A549 (cell line): ENCODE results near the gene SDHAF2. TPM values are rescaled to one million over a fixed set of nuclear protein-coding genes. Genes with fewer than 3 reads are reported as not detected.
A peak's percentile ranks its signal among the peaks of the same experiment; 100 is the strongest.

Source experiments
- ATAC-seq, 2 experiments: fragments of 200-7000 bp in 1 of 2; fragments of >200 bp in 1 of 2; cut with Nextera tagmentation in 1 of 2; cut with Tn5 transposase in 1 of 2; 3 replicates each; pipeline versions ENCODE4 v1.8.0 to v1.9.1; 2018 to 2020; ENCODE audit warnings: mild to moderate bottlenecking in 1 of 2, moderate library complexity in 1 of 2
- CTCF ChIA-PET: fragments of 300-600 bp; sonication (Branson Sonifier 250); formaldehyde crosslinking; extraction: SDS; loops from one replicate; lab custom pipeline; 2021; ENCODE audit warnings: antibody characterized with exemption, inconsistent platforms; lab: Yijun Ruan, JAX
- POLR2A ChIA-PET: fragments of 350-600 bp; formaldehyde crosslinking; extraction: SDS; loops from one replicate; lab custom pipeline; 2021; ENCODE audit warnings: antibody characterized with exemption, inconsistent platforms; lab: Yijun Ruan, JAX
- DNase-seq, 2 experiments: peaks; one replicate each; pipeline versions ENCODE4 v3.0.0 to v3.0.0-alpha.2; 2011 to 2016; ENCODE audit warnings: low read depth in 1 of 2, low spot score in 1 of 2
- FAIRE-seq: peaks from 2 replicates; lab custom pipeline; 2011; peaks lifted over from hg19 to GRCh38; lab: Jason Lieb, UNC
- H3K27ac ChIP-seq, 2 experiments: fragments of >200 bp; sonication (Bioruptor Twin); formaldehyde crosslinking; 3 replicates each; pipeline ENCODE4 v1.5.1; 2016 to 2017
- H3K4me1 ChIP-seq: fragments of >200 bp; sonication (Bioruptor Twin); formaldehyde crosslinking; 3 replicates; pipeline ENCODE4 v1.6.1; 2016
- H3K4me2 ChIP-seq: fragments of >200 bp; sonication (Bioruptor Twin); formaldehyde crosslinking; 3 replicates; pipeline ENCODE4 v1.6.1; 2016
- H3K4me3 ChIP-seq: fragments of >200 bp; sonication (Bioruptor Twin); formaldehyde crosslinking; 3 replicates; pipeline ENCODE4 v1.5.1; 2016
- H3K9me3 ChIP-seq: fragments of >200 bp; sonication (Bioruptor Twin); formaldehyde crosslinking; 3 replicates; pipeline ENCODE4 v1.6.1; 2016
- BHLHE40 ChIP-seq: IDR thresholded peaks from 2 replicates; pipeline ENCODE4 v1.6.1; 2012; ENCODE audit warnings: low read depth, low read length, inconsistent platforms
- CBX8 ChIP-seq: fragments of 200-600 bp; sonication (generic); IDR thresholded peaks from 2 replicates; pipeline ENCODE4 v1.6.1; 2016
- CHD2 ChIP-seq: fragments of 150-350 bp; IDR thresholded peaks from 2 replicates; pipeline ENCODE4 v1.6.1; 2014; ENCODE audit warnings: low read length; ENCODE audit not compliant: partially characterized antibody
- CHD4 ChIP-seq: fragments of 200-600 bp; sonication (generic); IDR thresholded peaks from 2 replicates; pipeline ENCODE4 v1.6.1; 2016; ENCODE audit warnings: antibody characterized with exemption, mild to moderate bottlenecking, borderline replicate concordance
- EHMT2 ChIP-seq: fragments of 200-600 bp; sonication (generic); IDR thresholded peaks from 2 replicates; pipeline ENCODE4 v1.6.1; 2016; ENCODE audit warnings: antibody characterized with exemption, low read depth, mild to moderate bottlenecking, moderate library complexity
- EP300 ChIP-seq, 2 experiments: fragments of >200 bp; sonication (Bioruptor Twin); formaldehyde crosslinking; IDR thresholded peaks; 2 replicates in 1 of 2; 3 replicates in 1 of 2; pipeline ENCODE4 v1.6.1; 2016 to 2017
- ESRRA ChIP-seq: fragments of 150-350 bp; IDR thresholded peaks from 2 replicates; pipeline ENCODE4 v1.6.1; 2014; ENCODE audit warnings: mild to moderate bottlenecking, low read length, borderline replicate concordance
- FOXS1 ChIP-seq: fragments of 250-450 bp; sonication (Bioruptor Pico); IDR thresholded peaks from 2 replicates; pipeline ENCODE4 v1.5.0; 2020; ENCODE audit warnings: mild to moderate bottlenecking, moderate library complexity
- HDAC2 ChIP-seq: fragments of 200-600 bp; sonication (generic); IDR thresholded peaks from 2 replicates; pipeline ENCODE4 v1.6.1; 2016
- HOXA7 ChIP-seq: fragments of 250-450 bp; sonication (Bioruptor Pico); IDR thresholded peaks from 2 replicates; pipeline ENCODE4 v1.5.0; 2020; ENCODE audit warnings: mild to moderate bottlenecking, moderate library complexity
- KDM5A ChIP-seq: fragments of 200-600 bp; sonication (generic); IDR thresholded peaks from 2 replicates; pipeline ENCODE4 v1.6.1; 2016; ENCODE audit warnings: antibody characterized with exemption, mild to moderate bottlenecking
- MAFK ChIP-seq: fragments of 450-650 bp; IDR thresholded peaks from 2 replicates; pipeline ENCODE4 v1.6.1; 2014; ENCODE audit not compliant: partially characterized antibody
- NFE2L2 ChIP-seq: fragments of 150-350 bp; conservative IDR thresholded peaks from 2 replicates; pipeline ENCODE4 v1.6.1; 2014; ENCODE audit warnings: low read length
- NPAS2 ChIP-seq: fragments of 250-450 bp; sonication (Bioruptor Pico); IDR thresholded peaks from 2 replicates; pipeline ENCODE4 v1.8.0; 2022; ENCODE audit warnings: mild to moderate bottlenecking, moderate library complexity, borderline replicate concordance
- PHF8 ChIP-seq: fragments of 200-600 bp; sonication (generic); IDR thresholded peaks from 2 replicates; pipeline ENCODE4 v1.6.1; 2016; ENCODE audit warnings: low read depth, mild to moderate bottlenecking, antibody characterized with exemption, moderate library complexity, borderline replicate concordance
- RAD21 ChIP-seq, 2 experiments: fragments of >200 bp in 1 of 2; sonication (Bioruptor Twin) in 1 of 2; formaldehyde crosslinking in 1 of 2; IDR thresholded peaks in 1 of 2; conservative IDR thresholded peaks in 1 of 2; 2 replicates in 1 of 2; 3 replicates in 1 of 2; pipeline ENCODE4 v1.6.1; 2012 to 2018; ENCODE audit warnings: inconsistent platforms in 1 of 2
- RARB ChIP-seq: fragments of 250-450 bp; sonication (Bioruptor Pico); IDR thresholded peaks from 2 replicates; pipeline ENCODE4 v1.8.0; 2021; ENCODE audit warnings: mild to moderate bottlenecking, moderate library complexity
- SREBF2 ChIP-seq: fragments of 450-650 bp; IDR thresholded peaks from 2 replicates; pipeline ENCODE4 v1.6.1; 2014; ENCODE audit warnings: mild to moderate bottlenecking, moderate library complexity
- WGBS: methylation state at CpG from one replicate; pipeline ENCODE4 v1.1.6; 2017; ENCODE audit errors: missing lambda C conversion rate; 5-methylcytosine and 5-hydroxymethylcytosine counted together
- polyA plus RNA-seq, 4 experiments: library from polyadenylated mRNA; depleted of rRNA in 3 of 4; stranded (reverse); fragments of >200 nt; fragmentation: RNase III in 1 of 4; extraction: RNeasy Plus Mini Kit Qiagen cat#74134 plus additional on column Dnase treatment in 1 of 4; gene quantifications; 2 replicates in 3 of 4; 3 replicates in 1 of 4; pipeline ENCODE4 v1.2.3, GENCODE V29; 2011 to 2017
- TF ChIP-seq, protein P1 (sequence below): fragments of 150-350 bp; IDR thresholded peaks from 2 replicates; pipeline ENCODE4 v1.6.1; 2014; ENCODE audit warnings: low read depth, mild to moderate bottlenecking, low read length
- TF ChIP-seq, protein P2 (sequence below): fragments of 250-450 bp; sonication (Bioruptor Pico); IDR thresholded peaks from 2 replicates; pipeline ENCODE4 v1.5.0; 2021; ENCODE audit warnings: mild to moderate bottlenecking, moderate library complexity, borderline replicate concordance
- TF ChIP-seq, protein P3 (sequence below): fragments of >200 bp; sonication (Bioruptor Twin); formaldehyde crosslinking; IDR thresholded peaks from 3 replicates; pipeline ENCODE4 v1.5.1; 2016

The SDHAF2 gene
- polyA plus RNA-seq, 2 of the 4 experiments (the other 2 are of a cell fraction), result 44.4 to 76.4 TPM

DNA sequence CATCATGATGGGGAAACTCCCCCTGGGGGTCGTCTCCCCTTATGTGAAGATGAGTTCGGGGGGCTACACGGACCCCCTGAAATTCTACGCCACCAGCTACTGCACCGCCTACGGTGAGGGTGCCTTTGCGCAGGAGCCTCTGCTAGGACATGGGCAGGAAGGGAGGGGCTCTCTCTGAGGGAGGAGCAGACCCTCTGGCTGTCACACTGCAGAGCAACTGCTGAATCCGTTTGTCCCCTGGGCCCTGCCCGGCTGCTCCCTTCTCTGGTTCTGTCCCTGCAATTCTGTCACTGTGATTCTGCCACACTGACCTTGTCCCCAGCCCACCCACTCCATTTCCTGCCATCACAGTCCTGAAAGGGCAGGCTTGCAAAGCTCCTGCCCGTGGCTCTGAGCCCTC lies 51.9 kb downstream of the SDHAF2 start:
- ChIA-PET POLR2A (no interaction called here), CTCF (interaction anchor here (0.8 to 9.1 kb wide), 18 partner anchors 8 to 252 kb away, joined by 3 to 141 read pairs (median 6); partner anchors contain the start of gene LRRC10B)
- Histone ChIP-seq H3K4me1 (no peaks in the 10 kb centered on the region), H3K4me3 (no peak overlapping the region)
- TF ChIP-seq, protein P1, sequence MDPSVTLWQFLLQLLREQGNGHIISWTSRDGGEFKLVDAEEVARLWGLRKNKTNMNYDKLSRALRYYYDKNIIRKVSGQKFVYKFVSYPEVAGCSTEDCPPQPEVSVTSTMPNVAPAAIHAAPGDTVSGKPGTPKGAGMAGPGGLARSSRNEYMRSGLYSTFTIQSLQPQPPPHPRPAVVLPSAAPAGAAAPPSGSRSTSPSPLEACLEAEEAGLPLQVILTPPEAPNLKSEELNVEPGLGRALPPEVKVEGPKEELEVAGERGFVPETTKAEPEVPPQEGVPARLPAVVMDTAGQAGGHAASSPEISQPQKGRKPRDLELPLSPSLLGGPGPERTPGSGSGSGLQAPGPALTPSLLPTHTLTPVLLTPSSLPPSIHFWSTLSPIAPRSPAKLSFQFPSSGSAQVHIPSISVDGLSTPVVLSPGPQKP, result no peak
- TF ChIP-seq NFE2L2, result no peak
- no peak for TF ChIP-seq KDM5A
- TF ChIP-seq, protein P2, sequence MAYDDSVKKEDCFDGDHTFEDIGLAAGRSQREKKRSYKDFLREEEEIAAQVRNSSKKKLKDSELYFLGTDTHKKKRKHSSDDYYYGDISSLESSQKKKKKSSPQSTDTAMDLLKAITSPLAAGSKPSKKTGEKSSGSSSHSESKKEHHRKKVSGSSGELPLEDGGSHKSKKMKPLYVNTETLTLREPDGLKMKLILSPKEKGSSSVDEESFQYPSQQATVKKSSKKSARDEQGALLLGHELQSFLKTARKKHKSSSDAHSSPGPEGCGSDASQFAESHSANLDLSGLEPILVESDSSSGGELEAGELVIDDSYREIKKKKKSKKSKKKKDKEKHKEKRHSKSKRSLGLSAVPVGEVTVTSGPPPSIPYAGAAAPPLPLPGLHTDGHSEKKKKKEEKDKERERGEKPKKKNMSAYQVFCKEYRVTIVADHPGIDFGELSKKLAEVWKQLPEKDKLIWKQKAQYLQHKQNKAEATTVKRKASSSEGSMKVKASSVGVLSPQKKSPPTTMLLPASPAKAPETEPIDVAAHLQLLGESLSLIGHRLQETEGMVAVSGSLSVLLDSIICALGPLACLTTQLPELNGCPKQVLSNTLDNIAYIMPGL (CRISPR knock-in tag), result no peak
- TF ChIP-seq RAD21 (conservative IDR thresholded peaks at IDR 0.05 in 1 of 2, IDR thresholded peaks at IDR 0.05 in 1 of 2), result no peak
- no peak for TF ChIP-seq CHD2
- no peak for TF ChIP-seq HOXA7 (CRISPR knock-in tag)
- TF ChIP-seq NPAS2 (CRISPR knock-in tag), result no peak
- TF ChIP-seq RARB (CRISPR knock-in tag), result no peak
- TF ChIP-seq FOXS1, result no peak
- no peak for TF ChIP-seq HDAC2
- no peak for TF ChIP-seq BHLHE40
- no peak for TF ChIP-seq SREBF2
- no peak for TF ChIP-seq PHF8
- TF ChIP-seq MAFK, result no peak
- no peak for TF ChIP-seq CBX8
- TF ChIP-seq EP300 (IDR thresholded peaks at IDR 0.05), result no peak
- TF ChIP-seq ESRRA, result no peak
- TF ChIP-seq CHD4, result no peak
- TF ChIP-seq, all 56 proteins: peak for 0
- no peak overlapping the region for H3K4me2 ChIP-seq
- no peak overlapping the region for H3K27ac ChIP-seq
- no peaks in the 10 kb centered on the region for H3K9me3 ChIP-seq
- WGBS, result 64% methylated on average over 10 of the region's 10 CpGs
- ATAC-seq (no peak), FAIRE-seq (no peak), DNase-seq (no peak)

DNA sequence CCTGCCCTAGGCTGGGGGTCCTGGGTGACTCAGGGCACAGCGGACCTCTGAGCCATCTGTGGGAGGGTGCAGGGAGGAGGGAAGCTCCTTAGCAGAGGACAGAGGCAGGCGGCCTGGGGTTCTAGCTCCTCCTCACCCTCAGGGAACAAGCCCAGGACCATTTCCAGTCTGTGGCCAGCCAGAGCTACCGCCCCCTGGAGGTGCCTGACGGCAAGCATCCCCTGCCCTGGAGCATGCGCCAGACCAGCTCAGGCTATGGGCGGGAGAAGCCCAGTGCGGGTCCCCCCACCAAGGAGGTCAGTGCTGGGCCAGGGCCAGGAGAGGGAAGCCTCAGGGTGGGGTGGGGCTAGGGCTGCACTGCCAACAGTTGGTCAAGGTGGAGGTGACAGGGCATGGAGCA lies 52.6 kb downstream of the SDHAF2 start:
- TF ChIP-seq, protein P3, sequence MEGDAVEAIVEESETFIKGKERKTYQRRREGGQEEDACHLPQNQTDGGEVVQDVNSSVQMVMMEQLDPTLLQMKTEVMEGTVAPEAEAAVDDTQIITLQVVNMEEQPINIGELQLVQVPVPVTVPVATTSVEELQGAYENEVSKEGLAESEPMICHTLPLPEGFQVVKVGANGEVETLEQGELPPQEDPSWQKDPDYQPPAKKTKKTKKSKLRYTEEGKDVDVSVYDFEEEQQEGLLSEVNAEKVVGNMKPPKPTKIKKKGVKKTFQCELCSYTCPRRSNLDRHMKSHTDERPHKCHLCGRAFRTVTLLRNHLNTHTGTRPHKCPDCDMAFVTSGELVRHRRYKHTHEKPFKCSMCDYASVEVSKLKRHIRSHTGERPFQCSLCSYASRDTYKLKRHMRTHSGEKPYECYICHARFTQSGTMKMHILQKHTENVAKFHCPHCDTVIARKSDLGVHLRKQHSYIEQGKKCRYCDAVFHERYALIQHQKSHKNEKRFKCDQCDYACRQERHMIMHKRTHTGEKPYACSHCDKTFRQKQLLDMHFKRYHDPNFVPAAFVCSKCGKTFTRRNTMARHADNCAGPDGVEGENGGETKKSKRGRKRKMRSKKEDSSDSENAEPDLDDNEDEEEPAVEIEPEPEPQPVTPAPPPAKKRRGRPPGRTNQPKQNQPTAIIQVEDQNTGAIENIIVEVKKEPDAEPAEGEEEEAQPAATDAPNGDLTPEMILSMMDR, result peak; percentile 40; the same call in 2 of the 3 replicates
- TF ChIP-seq EHMT2, result no peak
- CTCF ChIA-PET, result interaction anchor here (0.5 to 9.1 kb wide), 17 partner anchors 11 to 251 kb away, joined by 3 to 141 read pairs (median 5); partner anchors contain the start of gene LRRC10B
- FAIRE-seq, result no peak
- Histone ChIP-seq H3K4me2 (no peak overlapping the region), H3K4me1 (no peaks in the 10 kb centered on the region), H3K9me3 (no peaks in the 10 kb centered on the region), H3K4me3 (no peak overlapping the region), H3K27ac (no peak overlapping the region)
- ATAC-seq, result peak; percentile 52 to 85; a peak in 5 of 6 replicates
- POLR2A ChIA-PET, result interaction anchor here (1.1 kb wide), 1 partner anchor 34 kb away, joined by 3 read pairs; no protein-coding TSS in a partner anchor
- peak; percentile 33 to 67 for DNase-seq
- WGBS, result 42% methylated on average over 7 of the region's 7 CpGs
